HG02642 (cell line): ENCODE results near the gene GLG1.

ENCODE experiments used
- ATAC-seq: cut with Tn5 transposase; IDR thresholded peaks from one replicate; pipeline ENCODE4 v1.9.1; 2021; ENCODE audit warnings: mild to moderate bottlenecking; ENCODE audit not compliant: unreplicated experiment, poor library complexity

GLG1 gene

DNA sequence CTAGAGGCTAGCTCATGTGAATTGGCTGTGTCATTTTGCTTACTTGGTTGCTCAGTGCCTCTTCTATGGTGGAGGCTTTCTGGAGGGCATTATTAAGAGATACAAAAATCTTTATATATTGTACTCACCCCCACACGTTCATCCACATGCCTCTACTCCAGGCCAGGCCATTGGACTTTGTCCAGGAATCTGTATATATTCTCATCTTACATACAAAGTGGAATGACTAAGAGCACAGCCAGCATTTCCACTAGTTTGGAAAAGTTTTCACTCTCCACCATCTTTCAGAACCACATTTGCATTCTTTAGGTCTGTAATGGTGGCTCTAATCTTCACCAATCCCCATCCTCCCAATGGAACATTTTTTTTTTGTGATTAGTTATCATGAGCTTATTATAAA is 4.8 kb upstream of the GLG1 start:
- ATAC-seq = no peak

GRCh38 chr16:74608944-74609343 is 2.0 kb upstream of the GLG1 start:
- no peak for ATAC-seq

- ATAC-seq = no peak
Observed at GRCh38 chr16:74608381-74608780, 1.5 kb upstream of the GLG1 start.

GRCh38 chr16:74607962-74608356 is 1.0 kb upstream of the GLG1 start:
- no peak for ATAC-seq

- no peak for ATAC-seq
Observed at GRCh38 chr16:74607310-74607961, 522 bp upstream of the GLG1 start.

DNA sequence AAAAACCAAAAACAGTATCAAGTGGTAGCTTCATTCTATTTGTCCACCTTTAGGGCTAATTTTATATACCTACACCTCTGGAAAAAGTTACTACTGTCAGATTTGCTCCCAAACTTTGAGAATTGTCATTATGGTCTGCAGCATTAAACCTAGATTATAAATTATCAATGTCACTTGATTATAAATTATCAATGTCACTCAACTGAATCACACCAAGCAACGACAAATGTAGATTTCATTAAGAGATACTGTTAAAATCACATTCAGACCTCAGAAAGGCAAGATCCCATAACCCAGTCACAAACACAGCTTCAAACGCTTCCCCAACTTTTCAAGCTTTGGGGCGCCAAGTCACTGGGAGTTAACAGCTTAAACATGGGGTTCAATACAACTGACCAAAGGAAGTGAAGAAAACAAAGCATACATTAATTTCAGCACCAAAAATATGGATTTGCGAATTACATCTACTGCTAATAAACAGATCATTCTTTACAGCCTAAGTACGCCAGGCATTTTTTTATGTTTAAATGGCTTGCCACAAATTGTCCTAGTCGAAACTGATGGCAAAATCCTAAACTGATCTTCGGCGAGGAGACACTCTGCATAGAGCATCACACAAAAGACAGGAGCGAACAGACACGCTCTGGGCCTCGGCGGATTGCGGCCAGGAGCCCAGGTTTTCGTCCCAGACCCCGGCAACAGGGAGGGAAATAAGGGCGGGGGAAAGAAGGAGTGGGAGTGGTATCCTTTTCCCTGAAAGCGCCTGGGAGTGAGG is 981 bp downstream of the GLG1 start:
- ATAC-seq = no peak

- no peak for ATAC-seq
Observed at GRCh38 chr16:74605332-74605731, 1.6 kb downstream of the GLG1 start.

DNA sequence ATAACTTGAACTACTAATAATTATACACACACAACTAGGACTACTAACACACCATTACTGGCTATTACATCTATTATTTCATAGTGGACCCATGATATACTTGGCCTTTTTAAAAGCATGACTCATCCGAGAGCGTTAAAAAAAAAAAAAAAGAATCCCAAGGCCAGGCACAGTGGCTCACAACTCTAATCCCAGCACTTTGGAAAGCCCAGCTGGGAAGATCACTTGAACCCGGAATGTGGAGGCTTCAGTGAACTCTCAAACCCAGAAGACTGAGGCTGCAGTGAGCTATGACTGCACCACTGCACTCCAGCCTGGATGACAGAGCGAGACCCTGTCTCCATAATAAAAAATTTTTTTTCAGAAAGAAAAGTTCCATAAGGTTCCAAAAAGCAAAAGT is 3.1 kb downstream of the GLG1 start:
- ATAC-seq = no peak

DNA sequence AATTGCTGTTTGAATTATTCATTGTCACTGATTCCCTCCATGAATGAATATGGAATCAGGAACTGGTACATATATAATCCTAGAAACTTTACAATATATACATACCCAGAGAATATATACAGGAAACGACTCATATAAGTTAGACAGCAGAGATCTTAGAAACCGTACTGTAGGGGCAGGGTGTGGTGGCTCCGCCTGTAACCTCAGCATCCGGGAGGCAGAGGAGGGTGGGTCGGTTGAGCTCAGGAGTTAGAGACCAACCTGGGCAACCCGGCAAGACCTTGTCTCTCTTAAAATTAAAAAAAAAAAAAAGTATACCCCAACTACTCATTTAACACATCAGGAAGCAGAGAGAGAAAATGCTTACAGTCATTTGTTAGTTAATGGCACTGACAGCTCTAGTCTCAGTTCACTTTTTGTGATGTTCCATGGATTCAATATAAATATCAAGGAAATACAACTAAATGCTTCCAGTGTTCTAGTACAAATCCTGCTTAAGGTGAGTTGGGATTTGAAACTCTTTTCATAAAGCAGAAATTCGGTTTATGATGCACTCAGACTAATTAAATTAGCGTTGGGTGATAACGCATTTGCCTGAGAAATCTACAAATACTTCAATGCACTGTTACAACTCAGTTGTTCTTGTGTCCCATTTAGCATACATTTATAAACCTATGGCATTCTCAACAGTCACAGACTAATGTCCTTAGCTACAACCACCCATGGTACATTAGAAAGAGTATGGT is 5.6 kb downstream of the GLG1 start:
- ATAC-seq = no peak

GRCh38 chr16:74596586-74596985 is 10.3 kb downstream of the GLG1 start:
- no peak for ATAC-seq

- no peak for ATAC-seq
Observed at GRCh38 chr16:74592847-74593246, 14.1 kb downstream of the GLG1 start.

DNA sequence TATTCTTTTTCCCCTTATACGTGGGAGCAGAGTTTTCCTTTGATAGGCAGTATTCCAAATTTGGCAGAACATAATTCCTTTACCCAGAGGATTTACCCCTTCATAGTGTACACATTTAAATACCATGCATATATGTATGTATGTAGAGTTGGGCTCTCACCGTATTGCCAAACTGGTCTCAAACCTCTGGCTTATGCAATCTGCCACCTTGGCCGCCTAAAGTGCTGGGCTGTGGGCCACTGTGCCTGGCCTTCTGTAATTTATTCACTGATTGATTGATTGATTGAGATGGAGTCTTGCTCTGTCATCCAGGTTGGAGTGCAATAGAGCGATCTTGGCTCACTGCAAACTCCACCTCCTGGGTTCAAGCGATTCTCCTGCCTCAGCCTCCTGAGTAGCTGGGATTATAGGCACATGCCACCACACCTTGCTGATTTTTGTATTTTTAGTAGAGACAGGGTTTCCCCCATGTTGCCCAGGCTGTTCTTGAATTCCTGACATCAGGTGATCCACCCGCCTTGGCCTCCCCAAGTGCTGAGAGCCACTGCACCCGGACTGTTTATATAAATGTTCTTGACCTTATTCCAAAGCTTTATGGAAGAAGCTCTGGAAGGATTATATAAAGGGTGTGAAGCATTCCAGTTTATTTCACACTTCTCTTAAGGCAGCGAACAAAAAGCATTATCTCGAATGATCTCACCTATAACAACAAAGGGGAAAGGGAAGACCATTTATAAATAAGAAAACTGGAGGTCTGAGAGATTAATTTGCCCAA is 14.9 kb downstream of the GLG1 start:
- ATAC-seq = no peak

GRCh38 chr16:74586948-74587347 is 20.0 kb downstream of the GLG1 start:
- no peak for ATAC-seq

GRCh38 chr16:74585846-74586443 is 21.0 kb downstream of the GLG1 start:
- no peak for ATAC-seq

DNA sequence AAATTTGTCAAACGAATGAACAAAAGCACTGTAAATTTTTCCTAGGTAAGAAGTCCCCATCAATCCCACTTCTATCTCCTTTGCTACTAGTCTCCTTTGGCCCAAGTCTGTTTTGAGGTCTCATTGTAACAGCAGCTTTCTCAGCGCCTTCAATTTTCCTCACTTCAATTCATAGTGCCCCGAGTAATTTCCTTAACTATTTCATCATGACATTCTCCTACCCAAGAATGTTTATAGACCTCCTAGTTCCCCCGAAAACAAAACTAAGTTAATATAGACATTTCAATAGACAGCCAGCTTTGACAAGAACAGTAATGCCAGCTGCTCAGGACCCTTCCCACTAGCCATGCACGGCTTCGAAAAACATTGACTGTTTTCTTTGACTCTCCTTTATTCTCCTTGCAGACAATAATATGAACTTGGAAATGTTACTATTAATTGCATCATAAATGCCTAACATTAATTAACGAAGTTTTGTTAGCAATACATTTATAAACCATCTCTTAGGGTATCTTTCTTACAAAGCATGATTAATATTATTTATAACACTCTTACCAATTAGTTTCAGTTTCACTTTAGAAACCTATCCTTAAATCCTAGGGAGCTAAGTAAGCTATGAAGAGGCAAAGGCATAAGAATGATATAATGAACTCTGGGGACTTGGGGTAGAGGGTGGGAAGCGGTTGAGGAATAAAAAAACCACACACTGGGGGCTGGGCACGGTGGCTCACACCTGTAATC is 22.8 kb downstream of the GLG1 start:
- no peak for ATAC-seq

DNA sequence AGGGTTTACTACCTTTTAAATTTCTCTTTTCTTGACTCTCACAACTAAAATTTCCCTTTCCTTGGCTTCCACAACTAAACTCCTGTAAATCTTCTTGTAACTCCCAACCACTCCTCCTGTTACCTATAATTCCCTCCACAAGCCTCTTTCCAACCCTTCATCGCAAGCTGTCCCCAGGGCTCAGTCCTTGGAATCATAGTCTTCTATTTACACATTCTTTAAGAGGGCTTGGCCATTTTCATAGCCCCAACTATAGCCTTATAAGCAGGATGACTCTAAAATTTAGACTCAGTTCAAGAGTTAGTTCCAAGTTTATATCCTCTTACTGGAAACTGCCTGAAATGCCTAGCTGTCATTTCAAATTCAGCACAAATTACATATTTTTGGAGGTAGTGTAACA is 23.9 kb downstream of the GLG1 start:
- no peak for ATAC-seq

DNA sequence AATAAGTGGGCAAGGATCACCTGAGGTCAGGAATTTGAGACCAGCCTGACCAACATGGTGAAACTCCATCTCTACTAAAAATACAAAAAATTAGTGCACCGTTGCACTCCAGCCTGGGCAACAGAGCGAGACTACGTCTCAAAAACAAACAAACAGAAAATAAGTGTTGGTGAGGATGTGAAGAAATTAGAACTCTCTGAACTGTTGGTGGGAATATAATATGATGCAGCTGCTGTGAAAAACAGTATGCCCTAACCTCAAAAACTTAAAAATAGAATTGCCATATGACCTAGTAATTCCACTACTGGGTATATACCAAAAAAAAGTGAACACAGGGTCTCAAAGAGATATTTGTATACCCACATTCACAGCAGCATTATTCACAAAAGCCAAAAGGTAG is 26.1 kb downstream of the GLG1 start:
- ATAC-seq = no peak

DNA sequence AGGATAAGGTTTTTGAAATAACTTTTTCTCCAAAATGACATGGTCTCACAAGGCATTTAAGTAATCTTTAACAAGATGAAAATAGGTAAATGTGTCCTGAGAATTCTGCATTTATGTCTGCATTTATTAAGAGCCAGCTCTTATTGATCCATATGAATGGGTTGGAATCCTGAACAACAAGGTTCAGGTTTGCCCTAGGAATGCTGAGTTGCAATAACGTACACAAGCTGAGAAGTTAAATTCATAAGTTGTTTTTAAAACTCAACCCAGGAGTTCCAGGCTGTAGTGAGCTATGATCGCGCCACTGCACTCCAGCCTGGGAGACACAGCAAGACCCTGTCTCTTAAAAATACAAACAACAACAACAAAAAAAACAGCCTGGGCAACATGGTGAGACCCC is 28.1 kb downstream of the GLG1 start:
- ATAC-seq = no peak

GRCh38 chr16:74578433-74578832 is 28.5 kb downstream of the GLG1 start:
- ATAC-seq = no peak
